HG03064 (cell line): ENCODE data around the gene HOXA2.

Source experiments
- ATAC-seq: cut with Tn5 transposase; IDR thresholded peaks from one replicate; pipeline ENCODE4 v1.9.1; 2021; ENCODE audit warnings: low read depth; ENCODE audit not compliant: unreplicated experiment

Gene HOXA2

DNA sequence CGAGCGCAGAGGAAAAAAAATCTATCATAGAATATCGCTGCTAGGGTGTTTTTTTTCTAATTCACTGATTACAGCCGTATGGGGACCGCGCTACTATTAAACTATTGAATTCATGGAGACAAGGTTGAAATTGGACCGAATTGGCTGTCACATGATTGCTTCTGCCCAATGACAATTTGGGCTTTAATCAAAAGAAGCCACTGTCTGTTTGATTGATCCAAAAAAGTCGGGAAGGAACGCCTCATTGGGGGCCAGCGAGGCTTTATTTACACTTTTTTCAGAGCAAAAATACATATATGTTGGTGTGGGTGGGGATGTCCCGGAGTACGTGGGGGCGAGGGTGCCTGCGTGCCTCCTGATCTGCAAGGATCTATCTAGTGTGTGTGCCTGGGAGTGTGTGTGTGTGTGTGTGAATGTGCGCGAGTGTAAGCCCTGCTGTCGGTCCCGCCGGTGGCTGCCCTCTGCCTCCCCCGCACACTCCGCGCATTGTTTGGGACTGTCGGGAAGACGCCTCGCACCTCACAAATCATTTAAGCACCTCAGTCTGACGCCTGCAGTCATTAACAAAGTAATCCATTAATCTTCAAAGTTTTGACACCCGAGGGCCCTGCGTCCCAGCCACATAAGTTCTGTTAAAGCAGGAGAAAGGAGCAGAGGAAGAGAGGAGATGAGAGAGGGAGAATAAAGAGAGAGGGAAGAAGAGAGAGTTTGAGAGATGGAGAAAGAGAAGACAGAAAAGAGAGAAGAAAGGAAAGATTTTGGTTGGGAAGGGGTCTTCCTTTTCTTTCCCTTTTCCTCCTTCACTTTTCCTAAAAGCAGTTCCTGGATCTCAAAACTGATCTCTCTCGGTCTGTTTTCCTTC lies at the start of gene HOXA2:
HOXA2 (minus strand) TSS at position 103 of the 862 bp plus-strand sequence. CDS start 183 bp downstream, outside the sequence.
- ATAC-seq = no peak

DNA sequence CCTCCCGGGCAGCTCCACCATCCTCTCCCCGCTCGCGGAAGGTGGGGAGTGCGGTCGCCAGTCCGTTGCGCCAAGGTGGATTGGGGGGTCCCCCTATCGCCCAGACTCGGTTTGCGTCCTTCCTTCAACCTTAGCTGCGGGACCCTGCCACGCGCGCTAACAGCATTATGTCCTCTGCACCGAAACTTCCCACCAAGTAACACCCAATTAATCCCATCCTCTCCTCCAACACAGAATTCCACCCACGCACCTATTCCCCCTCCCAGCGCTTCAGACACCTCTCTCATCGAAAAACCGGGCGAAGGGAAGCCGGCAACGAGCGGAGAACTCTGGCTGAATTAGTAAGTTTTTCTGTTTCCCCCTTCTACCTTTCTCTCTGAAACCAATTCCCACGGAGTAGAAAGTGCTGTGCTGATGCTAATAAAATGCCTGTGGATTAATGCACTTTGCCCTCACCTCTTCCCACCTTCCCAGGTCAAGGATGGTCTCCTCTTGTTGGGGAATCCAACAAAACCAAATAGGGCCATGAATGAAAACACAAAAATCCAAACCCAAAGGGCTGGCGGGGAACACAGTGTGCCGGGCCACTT lies 49.0 kb upstream of the HOXA2 start:
- ATAC-seq = no peak

- peak; percentile 75 for ATAC-seq
Observed at GRCh38 chr7:27150568-27151340, 48.3 kb upstream of the HOXA2 start.

- ATAC-seq = no peak
Observed at GRCh38 chr7:27149842-27150567, 47.5 kb upstream of the HOXA2 start.

DNA sequence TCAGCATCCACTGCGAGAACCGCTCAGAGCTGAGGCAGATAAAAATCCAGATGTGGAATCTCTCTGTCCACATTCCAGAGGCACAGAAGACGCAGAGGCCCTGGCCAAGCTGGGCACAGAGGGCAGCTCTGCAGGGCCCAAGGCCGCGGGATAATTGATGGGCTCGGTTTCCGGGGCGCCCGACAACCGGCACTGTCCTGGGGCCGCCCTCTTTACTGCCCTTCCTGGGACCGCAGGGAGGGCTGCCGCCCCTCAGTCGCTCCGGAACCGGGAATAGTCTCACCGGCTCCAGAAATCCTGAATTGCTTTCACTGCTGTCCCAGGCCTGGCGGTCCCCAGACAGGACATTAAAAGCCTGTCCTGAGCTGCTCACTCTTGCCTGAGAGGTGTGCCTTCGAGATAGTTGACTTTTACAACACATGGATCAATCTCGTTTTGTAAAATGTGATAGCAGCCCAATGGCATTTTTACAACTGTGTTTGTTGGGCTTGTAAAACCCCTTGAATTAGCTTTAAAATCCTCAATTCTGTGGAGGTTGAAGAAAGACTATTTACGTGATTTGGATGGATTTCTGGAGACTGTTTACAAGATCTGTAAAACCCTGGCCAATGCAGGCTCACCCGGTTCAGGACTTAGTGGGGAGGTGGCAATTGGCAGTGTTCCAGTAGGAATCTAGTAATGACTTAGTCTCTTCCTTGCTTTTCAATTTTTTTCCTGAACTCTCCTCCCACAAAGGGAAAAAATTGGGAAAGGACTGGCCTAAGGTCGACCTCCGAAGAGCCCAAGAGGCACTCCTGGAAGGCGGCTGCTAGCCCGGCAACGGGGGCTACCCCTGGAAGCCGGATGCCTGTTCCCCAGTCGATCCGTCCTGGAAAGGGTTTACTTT lies 46.5 kb upstream of the HOXA2 start:
- ATAC-seq = no peak

DNA sequence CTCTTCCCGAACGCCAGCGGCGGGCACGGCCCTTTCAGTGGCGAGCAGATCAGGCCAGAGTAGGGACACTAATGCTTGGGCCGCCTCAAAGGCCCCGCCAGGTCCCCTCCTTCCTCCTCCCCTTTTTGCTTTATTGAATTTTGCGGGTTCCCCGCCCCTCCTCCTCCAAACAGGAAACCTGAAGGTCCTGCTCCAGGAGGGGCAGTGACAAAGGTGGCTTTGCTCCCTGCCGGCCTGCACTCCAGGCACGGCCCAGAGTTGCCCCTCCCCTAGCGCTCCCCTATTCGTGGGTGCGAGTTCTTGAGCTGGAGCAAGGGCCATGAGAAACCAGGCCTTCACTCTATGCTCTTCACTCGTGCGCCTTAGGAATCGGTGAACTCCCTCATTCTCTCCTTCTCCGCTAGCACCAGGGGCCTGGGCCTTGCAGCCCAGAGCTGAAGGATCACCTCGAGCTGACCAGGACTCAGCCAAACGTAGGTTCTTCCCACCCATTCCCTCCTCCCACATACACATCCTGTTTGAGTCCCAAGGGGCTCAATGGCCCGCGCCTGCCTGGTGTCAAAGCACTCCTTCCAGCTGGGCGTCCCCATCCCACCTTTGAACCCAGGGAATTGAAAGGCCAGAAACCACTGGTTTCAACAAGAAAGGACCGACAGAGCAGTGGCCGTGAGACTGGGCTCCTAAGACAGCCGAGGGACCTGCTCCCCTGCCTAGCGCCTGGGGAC lies 45.7 kb upstream of the HOXA2 start:
- ATAC-seq = no peak

- ATAC-seq = no peak
Observed at GRCh38 chr7:27147199-27148030, 44.9 kb upstream of the HOXA2 start, which contains the start of gene HOXA6. HOXA6 (minus strand) TSS chr7:27147774; CDS start chr7:27147749, 25 bp downstream.

- ATAC-seq = no peak
Observed at GRCh38 chr7:27146491-27147198, 44.2 kb upstream of the HOXA2 start.

DNA sequence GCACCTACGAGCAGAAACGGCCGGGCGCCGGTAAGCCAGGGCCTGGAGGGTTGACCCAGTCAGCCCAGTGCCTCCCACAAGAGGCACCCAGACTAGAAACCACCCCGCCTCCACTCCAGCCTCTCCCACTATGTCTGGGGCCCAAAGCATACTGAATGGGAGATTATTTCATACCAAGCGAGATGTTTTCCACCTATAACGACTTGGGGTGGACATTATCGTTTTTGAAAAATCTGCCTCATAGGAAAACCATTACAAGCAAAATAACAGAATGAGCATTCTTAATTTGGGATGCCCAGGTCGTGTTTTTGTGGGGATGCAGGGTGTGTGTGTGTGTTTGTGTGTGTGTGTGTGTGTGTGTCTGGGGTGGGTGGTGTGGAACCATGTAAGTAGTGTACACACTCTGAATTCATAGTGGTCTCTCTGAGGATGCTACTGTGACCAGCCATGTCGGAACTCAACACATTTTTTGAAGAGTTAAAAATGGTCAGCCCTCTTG lies 43.5 kb upstream of the HOXA2 start:
- ATAC-seq = no peak

- no peak for ATAC-seq
Observed at GRCh38 chr7:27145165-27145913, 42.9 kb upstream of the HOXA2 start.

DNA sequence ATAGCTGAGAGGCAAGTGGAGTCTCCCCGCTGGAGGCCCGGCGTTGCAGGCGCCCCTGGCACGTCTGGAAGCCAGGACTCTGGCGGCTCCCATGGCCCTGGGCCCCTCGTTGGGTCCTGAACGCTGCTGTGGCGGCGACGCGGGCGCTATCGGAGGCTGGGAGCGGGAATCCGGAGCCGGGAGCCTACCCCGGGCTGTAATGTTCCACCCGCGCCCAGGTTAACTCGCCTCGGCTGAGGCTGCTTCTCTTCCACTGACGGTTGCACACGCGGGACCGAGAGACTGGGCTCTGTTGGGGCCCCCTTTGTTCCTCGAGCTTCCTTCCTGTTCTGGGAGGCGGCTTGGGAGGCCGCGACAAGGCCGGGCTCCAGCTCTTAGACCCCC lies 42.3 kb upstream of the HOXA2 start:
- no peak for ATAC-seq

DNA sequence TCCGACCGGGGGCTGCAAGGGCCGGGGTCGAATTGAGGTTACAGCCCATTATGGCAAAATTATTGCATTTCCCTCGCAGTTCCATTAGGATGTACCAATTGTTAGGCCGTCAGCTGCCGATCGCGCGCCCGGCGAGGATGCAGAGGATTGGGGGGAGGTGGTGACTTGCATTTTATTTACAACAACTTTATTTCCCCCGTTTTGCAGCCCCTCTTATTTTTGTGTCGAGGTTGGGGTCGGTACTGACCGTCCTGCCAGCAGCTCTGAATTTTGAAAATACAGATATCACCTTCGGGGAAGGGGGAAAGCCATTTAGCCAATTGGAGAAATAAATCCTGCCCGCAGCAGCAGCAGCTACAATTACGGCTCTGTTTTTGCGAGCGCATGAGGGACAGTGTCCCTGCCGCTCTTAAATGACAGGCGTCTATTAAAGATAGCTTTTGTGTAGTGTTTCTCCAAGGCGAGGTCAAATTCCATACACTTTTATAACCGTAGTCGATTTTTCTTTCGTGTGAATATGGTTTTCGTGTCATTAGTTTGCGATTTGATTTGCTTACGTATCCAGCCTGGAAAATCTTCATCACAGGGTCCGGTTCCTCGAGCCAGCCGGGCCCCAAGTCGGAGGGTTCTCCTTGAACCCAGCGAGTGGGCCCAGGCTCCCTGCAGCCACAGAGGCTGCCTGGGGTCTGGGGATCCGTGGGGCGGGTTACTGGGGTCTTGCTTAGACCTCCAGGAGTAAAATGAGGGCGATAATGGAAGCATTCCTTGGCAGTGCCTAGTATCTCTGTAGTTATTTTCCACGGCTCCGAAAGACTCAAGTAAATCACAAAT lies 41.7 kb upstream of the HOXA2 start:
- no peak for ATAC-seq

DNA sequence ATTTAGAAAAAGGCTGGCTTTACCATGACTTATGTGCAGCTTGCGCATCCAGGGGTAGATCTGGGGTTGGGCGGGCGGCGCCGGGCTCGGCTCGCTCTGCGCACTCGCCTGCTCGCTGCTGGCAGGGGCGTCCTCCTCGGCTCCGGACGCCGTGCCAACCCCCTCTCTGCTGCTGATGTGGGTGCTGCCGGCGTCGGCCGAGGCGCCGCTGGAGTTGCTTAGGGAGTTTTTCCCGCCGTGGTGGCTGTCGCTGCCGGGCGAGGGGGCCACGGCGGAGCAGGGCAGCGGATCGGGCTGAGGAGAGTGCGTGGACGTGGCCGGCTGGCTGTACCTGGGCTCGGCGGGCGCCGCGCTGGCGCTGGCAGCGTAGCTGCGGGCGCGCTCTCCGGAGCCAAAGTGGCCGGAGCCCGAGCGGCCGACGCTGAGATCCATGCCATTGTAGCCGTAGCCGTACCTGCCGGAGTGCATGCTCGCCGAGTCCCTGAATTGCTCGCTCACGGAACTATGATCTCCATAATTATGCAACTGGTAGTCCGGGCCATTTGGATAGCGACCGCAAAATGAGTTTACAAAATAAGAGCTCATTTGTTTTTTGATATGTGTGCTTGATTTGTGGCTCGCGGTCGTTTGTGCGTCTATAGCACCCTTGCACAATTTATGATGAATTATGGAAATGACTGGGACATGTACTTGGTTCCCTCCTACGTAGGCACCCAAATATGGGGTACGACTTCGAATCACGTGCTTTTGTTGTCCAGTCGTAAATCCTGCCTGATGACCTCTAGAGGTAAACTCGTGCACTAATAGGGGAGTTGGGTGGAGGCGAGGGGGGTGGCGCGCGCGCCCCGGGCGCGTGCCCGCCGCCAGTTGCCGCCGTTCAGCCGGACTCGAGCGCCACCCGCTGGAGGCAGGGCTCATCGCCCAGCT lies 40.8 kb upstream of the HOXA2 start, which contains the start of gene HOXA5:
HOXA5 (minus strand) TSS at position 659 of the 927 bp plus-strand sequence; CDS start at position 585, 74 bp downstream.
- no peak for ATAC-seq

DNA sequence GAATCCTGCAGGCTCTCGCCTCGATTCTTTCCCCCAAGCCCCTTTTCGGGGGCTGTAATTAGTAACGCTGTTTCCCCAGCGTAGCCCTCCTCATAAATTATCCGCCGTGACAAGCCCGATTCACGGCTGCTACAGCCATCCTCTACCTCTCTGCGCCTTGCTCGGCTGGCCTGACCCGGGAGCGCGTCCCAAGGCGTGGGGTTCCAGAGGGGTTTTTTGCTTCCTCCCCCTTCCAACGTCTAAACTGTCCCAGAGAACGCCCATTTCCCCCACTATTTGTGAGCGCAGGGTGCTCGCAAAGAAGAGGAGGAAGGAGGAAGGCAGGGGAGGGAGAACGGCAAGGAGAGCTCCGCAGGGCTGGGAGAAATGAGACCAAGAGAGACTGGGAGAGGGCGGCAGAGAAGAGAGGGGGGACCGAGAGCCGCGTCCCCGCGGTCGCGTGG lies 40.1 kb upstream of the HOXA2 start:
- ATAC-seq = no peak
